ENCODE results near the gene SLAMF1. TPM values are rescaled to one million over a fixed set of nuclear protein-coding genes. Genes with fewer than 3 reads are reported as not detected.

The SLAMF1 gene
- total RNA-seq, 5 donors from 2014 or later (not counting 1 experiment from before 2014, with no cell fraction given), result 19.4 to 38.7 (median 30.7) TPM

GRCh38 chr1:160575112-160575664, 71.7 kb downstream of the SLAMF1 start:
- H3K4me3 ChIP-seq (ENCODE audit: control insufficient read depth in 1 of 2, extremely low read depth in 1 of 2, low read length in 1 of 2), result peak overlapping the region in 1 of 2 donors; percentile 61
- Mint-ChIP-seq H3K4me3 (peak overlapping the region; percentile 66 to 86 (median 77)), H3K36me3 (peaks cover 34% of the 10 kb centered on the region), H3K4me1 (peaks cover 88 to 95% (median 91%) of the 10 kb centered on the region in 3 donors), H3K9me3 (peaks cover 0 to 12% (median 0%) of the 10 kb centered on the region in 3 donors), H3K27ac (peak overlapping the region; percentile 98), H3K27me3 (no peaks in the 10 kb centered on the region)
- DNase-seq, result peak in 1 of 35 experiments; percentile 5
- H3K27me3 ChIP-seq (replicated peaks in 1 of 2; ENCODE audit: control insufficient read depth in 2 of 2, extremely low read depth in 1 of 2, insufficient read depth in 2 of 2, low read length in 1 of 2), result no peaks in the 10 kb centered on the region
- H3K27ac ChIP-seq (ENCODE audit: low read length), result peak overlapping the region; percentile 87
- peak in 2 of 4 experiments; percentile 16 to 32 for ATAC-seq (replicated peaks in 1 of 4)
- WGBS (ENCODE audit: insufficient coverage), result 40% methylated on average over 1 of the region's 5 CpGs
- POLR2A ChIA-PET, result interaction anchor here (1.1 to 1.4 kb wide), 2 partner anchors 10 to 11 kb away, joined by 3 read pairs; no protein-coding TSS in a partner anchor
- peaks cover 34 to 58% of the 10 kb centered on the region in 2 experiments for H3K4me1 ChIP-seq (ENCODE audit: control insufficient read depth in 1 of 2, extremely low read depth in 1 of 2, insufficient read depth in 2 of 2, low read length in 2 of 2)
- no peaks in the 10 kb centered on the region for H3K9me3 ChIP-seq
- CTCF ChIA-PET, result interaction anchor here (0.6 to 1.2 kb wide), 4 partner anchors 14 to 180 kb away, joined by 3 read pairs; no protein-coding TSS in a partner anchor
- peaks cover 0 to 8% of the 10 kb centered on the region in 2 donors for H3K36me3 ChIP-seq (ENCODE audit: control insufficient read depth in 2 of 2, extremely low read depth in 1 of 2, insufficient read depth in 1 of 2, low read length in 1 of 2)

GRCh38 chr1:160570840-160571239, 76.0 kb downstream of the SLAMF1 start:
- no CpG with 5 or more reads among the region's 3 CpGs for WGBS (ENCODE audit: insufficient coverage)
- ChIA-PET POLR2A (no interaction called here), CTCF (no interaction called here)
- no peak overlapping the region for H3K4me3 ChIP-seq (ENCODE audit: control insufficient read depth in 1 of 2, extremely low read depth in 1 of 2, low read length in 1 of 2)
- peaks cover 59 to 82% of the 10 kb centered on the region in 2 experiments for H3K4me1 ChIP-seq (ENCODE audit: control insufficient read depth in 1 of 2, extremely low read depth in 1 of 2, insufficient read depth in 2 of 2, low read length in 2 of 2)
- H3K27me3 ChIP-seq (replicated peaks in 1 of 2; ENCODE audit: control insufficient read depth in 2 of 2, extremely low read depth in 1 of 2, insufficient read depth in 2 of 2, low read length in 1 of 2), result no peaks in the 10 kb centered on the region
- peak overlapping the region; percentile 87 for H3K27ac ChIP-seq (ENCODE audit: low read length)
- ATAC-seq (replicated peaks in 1 of 4) (no peak), DNase-seq (no peak)
- Mint-ChIP-seq H3K4me3 (peak overlapping the region in 1 of 3 donors; percentile 77), H3K36me3 (peaks cover 46% of the 10 kb centered on the region), H3K9me3 (peaks cover 0 to 12% (median 0%) of the 10 kb centered on the region in 3 donors), H3K27me3 (no peaks in the 10 kb centered on the region), H3K4me1 (peaks cover 97 to 100% (median 99%) of the 10 kb centered on the region in 3 donors), H3K27ac (peak overlapping the region; percentile 98)
- no peaks in the 10 kb centered on the region for H3K9me3 ChIP-seq
- peaks cover 0 to 8% of the 10 kb centered on the region in 2 donors for H3K36me3 ChIP-seq (ENCODE audit: control insufficient read depth in 2 of 2, extremely low read depth in 1 of 2, insufficient read depth in 1 of 2, low read length in 1 of 2)

DNA sequence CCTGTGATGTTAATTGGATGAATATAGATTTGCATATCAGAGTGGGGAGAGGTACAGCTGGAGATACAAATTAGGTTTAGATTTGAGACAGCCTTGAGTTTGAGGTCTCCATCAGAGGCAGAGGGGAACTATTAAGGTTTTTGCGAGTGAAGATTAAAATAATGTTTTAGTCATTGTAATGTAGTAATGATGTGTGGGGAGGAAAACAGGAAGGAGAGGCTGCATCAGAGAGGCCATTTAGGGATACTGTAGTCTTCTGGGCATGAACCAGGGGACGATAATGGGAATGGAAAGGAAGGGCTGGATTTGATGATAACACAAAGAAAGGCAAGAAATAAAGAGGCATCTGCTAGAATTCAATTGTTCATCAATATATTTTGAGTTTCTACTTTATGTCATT, 77.0 kb downstream of the SLAMF1 start:
- Mint-ChIP-seq H3K4me3 (peak overlapping the region; percentile 1 to 77 (median 31)), H3K27me3 (no peaks in the 10 kb centered on the region), H3K36me3 (peaks cover 50% of the 10 kb centered on the region), H3K4me1 (peaks cover 97 to 100% (median 99%) of the 10 kb centered on the region in 3 donors), H3K27ac (peak overlapping the region; percentile 98), H3K9me3 (peaks cover 0 to 12% (median 0%) of the 10 kb centered on the region in 3 donors)
- Histone ChIP-seq H3K9me3 (no peaks in the 10 kb centered on the region), H3K27ac (ENCODE audit: low read length) (peak overlapping the region; percentile 87), H3K27me3 (replicated peaks in 1 of 2; ENCODE audit: control insufficient read depth in 2 of 2, extremely low read depth in 1 of 2, insufficient read depth in 2 of 2, low read length in 1 of 2) (no peaks in the 10 kb centered on the region), H3K4me3 (ENCODE audit: control insufficient read depth in 1 of 2, extremely low read depth in 1 of 2, low read length in 1 of 2) (no peak overlapping the region), H3K36me3 (ENCODE audit: control insufficient read depth in 2 of 2, extremely low read depth in 1 of 2, insufficient read depth in 1 of 2, low read length in 1 of 2) (peaks cover 0 to 8% of the 10 kb centered on the region in 2 donors), H3K4me1 (ENCODE audit: control insufficient read depth in 1 of 2, extremely low read depth in 1 of 2, insufficient read depth in 2 of 2, low read length in 2 of 2) (peaks cover 57 to 78% of the 10 kb centered on the region in 2 experiments)
- DNase-seq (no peak), ATAC-seq (replicated peaks in 1 of 4) (no peak)
- POLR2A ChIA-PET, result interaction anchor here in 1 of 2 donors (0.7 kb wide), 1 partner anchor 323 kb away, joined by 5 read pairs; no protein-coding TSS in a partner anchor
- CTCF ChIA-PET, result interaction anchor here in 1 of 2 donors (0.7 kb wide), 1 partner anchor 11 kb away, joined by 3 read pairs; no protein-coding TSS in a partner anchor
- WGBS (ENCODE audit: insufficient coverage), result 30% methylated on average over 1 of the region's 2 CpGs

DNA sequence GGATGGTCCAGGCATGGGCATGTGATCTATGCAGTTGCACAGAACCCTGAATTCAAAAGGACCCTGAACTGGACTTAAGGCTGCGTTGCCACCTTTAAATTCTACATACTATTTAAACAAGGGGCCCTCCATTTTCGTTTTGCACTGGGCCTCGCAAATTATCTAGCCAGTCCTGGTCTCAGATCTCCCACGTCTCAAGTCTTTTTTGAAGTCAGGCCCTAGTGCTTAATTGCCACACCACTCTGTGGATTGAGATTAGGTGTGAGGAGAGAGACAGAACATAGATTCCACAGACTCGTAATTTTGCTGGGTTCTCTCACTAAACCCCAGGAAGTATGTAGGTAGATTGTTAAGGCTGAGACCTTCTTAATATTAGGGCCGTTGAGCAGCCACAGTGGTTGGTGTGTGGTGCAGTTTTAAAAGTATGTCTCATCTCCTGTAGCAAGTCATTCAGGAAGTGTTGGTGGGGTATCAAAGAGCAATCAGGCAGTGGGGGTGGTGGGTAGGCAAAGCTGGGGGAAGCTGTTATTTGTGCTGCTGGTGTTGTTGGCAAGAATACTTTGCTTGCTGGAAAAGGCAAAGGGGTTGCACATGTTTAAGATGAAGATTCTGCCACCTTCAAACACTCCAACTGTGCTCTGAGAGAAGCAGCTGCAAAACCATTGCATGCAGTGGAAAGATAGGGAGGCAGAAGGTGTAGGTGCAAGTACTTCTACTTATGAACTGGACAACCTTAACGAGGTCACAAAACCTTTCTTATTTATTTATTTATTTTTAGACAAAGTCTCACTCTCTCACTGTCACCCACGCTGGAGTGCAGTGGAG, 78.8 kb downstream of the SLAMF1 start:
- 0% methylated on average over 3 of the region's 8 CpGs for WGBS (ENCODE audit: insufficient coverage)
- H3K36me3 ChIP-seq (ENCODE audit: control insufficient read depth in 2 of 2, extremely low read depth in 1 of 2, insufficient read depth in 1 of 2, low read length in 1 of 2), result peaks cover 0 to 13% of the 10 kb centered on the region in 2 donors
- Mint-ChIP-seq H3K4me3 (peak overlapping the region; percentile 54 to 77 (median 69)), H3K4me1 (peaks cover 88 to 97% (median 93%) of the 10 kb centered on the region in 3 donors), H3K27me3 (no peaks in the 10 kb centered on the region), H3K27ac (peak overlapping the region; percentile 98), H3K36me3 (peaks cover 55% of the 10 kb centered on the region), H3K9me3 (peaks cover 3 to 12% (median 3%) of the 10 kb centered on the region in 3 donors)
- H3K4me3 ChIP-seq (ENCODE audit: control insufficient read depth in 1 of 2, extremely low read depth in 1 of 2, low read length in 1 of 2), result peak overlapping the region; percentile 1 to 23
- POLR2A ChIA-PET, result no interaction called here
- no peaks in the 10 kb centered on the region for H3K27me3 ChIP-seq (replicated peaks in 1 of 2; ENCODE audit: control insufficient read depth in 2 of 2, extremely low read depth in 1 of 2, insufficient read depth in 2 of 2, low read length in 1 of 2)
- CTCF ChIA-PET, result interaction anchor here in 1 of 2 donors (0.6 to 1.4 kb wide), 3 partner anchors 10 to 39 kb away, joined by 3 read pairs; no protein-coding TSS in a partner anchor
- peak; percentile 94 to 98 (median 96) for ATAC-seq (replicated peaks in 1 of 4)
- no peaks in the 10 kb centered on the region for H3K9me3 ChIP-seq
- DNase-seq, result peak; percentile 43 to 84 (median 66)
- H3K4me1 ChIP-seq (ENCODE audit: control insufficient read depth in 1 of 2, extremely low read depth in 1 of 2, insufficient read depth in 2 of 2, low read length in 2 of 2), result peaks cover 56 to 67% of the 10 kb centered on the region in 2 experiments
- peak overlapping the region; percentile 87 for H3K27ac ChIP-seq (ENCODE audit: low read length)

- CTCF ChIA-PET, result interaction anchor here in 1 of 2 donors (1.3 kb wide), 1 partner anchor 11 kb away, joined by 3 read pairs; no protein-coding TSS in a partner anchor
- H3K9me3 Mint-ChIP-seq, result peaks cover 8 to 12% (median 9%) of the 10 kb centered on the region in 3 donors
- 33% methylated on average over 2 of the region's 5 CpGs for WGBS (ENCODE audit: insufficient coverage)
- peaks cover 56 to 62% of the 10 kb centered on the region in 2 experiments for H3K4me1 ChIP-seq (ENCODE audit: control insufficient read depth in 1 of 2, extremely low read depth in 1 of 2, insufficient read depth in 2 of 2, low read length in 2 of 2)
- peaks cover 58% of the 10 kb centered on the region for H3K36me3 Mint-ChIP-seq
- H3K4me1 Mint-ChIP-seq, result peaks cover 82 to 97% (median 93%) of the 10 kb centered on the region in 3 donors
- peaks cover 0 to 15% of the 10 kb centered on the region in 2 donors for H3K36me3 ChIP-seq (ENCODE audit: control insufficient read depth in 2 of 2, extremely low read depth in 1 of 2, insufficient read depth in 1 of 2, low read length in 1 of 2)
- no peak for ATAC-seq (replicated peaks in 1 of 4)
- no peaks in the 10 kb centered on the region for H3K9me3 ChIP-seq
- H3K27ac Mint-ChIP-seq, result peak overlapping the region; percentile 98
- POLR2A ChIA-PET, result no interaction called here
- H3K27ac ChIP-seq (ENCODE audit: low read length), result peak overlapping the region; percentile 87
- no peaks in the 10 kb centered on the region for H3K27me3 Mint-ChIP-seq
- H3K27me3 ChIP-seq (replicated peaks in 1 of 2; ENCODE audit: control insufficient read depth in 2 of 2, extremely low read depth in 1 of 2, insufficient read depth in 2 of 2, low read length in 1 of 2), result no peaks in the 10 kb centered on the region
- DNase-seq, result no peak
- H3K4me3 ChIP-seq (ENCODE audit: control insufficient read depth in 1 of 2, extremely low read depth in 1 of 2, low read length in 1 of 2), result peak overlapping the region in 1 of 2 donors; percentile 8
- peak overlapping the region; percentile 9 to 77 (median 29) for H3K4me3 Mint-ChIP-seq
Observed at GRCh38 chr1:160567341-160567740, 79.5 kb downstream of the SLAMF1 start.

- Histone ChIP-seq H3K36me3 (ENCODE audit: control insufficient read depth in 2 of 2, extremely low read depth in 1 of 2, insufficient read depth in 1 of 2, low read length in 1 of 2) (peaks cover 0 to 7% of the 10 kb centered on the region in 2 donors), H3K4me3 (ENCODE audit: control insufficient read depth in 1 of 2, extremely low read depth in 1 of 2, low read length in 1 of 2) (no peak overlapping the region), H3K27me3 (replicated peaks in 1 of 2; ENCODE audit: control insufficient read depth in 2 of 2, extremely low read depth in 1 of 2, insufficient read depth in 2 of 2, low read length in 1 of 2) (no peaks in the 10 kb centered on the region), H3K9me3 (no peaks in the 10 kb centered on the region), H3K27ac (ENCODE audit: low read length) (peak overlapping the region; percentile 87), H3K4me1 (ENCODE audit: control insufficient read depth in 1 of 2, extremely low read depth in 1 of 2, insufficient read depth in 2 of 2, low read length in 2 of 2) (peaks cover 52 to 62% of the 10 kb centered on the region in 2 experiments)
- Mint-ChIP-seq H3K4me1 (peaks cover 82 to 97% (median 95%) of the 10 kb centered on the region in 3 donors), H3K9me3 (peaks cover 0 to 9% (median 8%) of the 10 kb centered on the region in 3 donors), H3K36me3 (peaks cover 54% of the 10 kb centered on the region), H3K27me3 (no peaks in the 10 kb centered on the region), H3K4me3 (peak overlapping the region in 1 of 3 donors; percentile 77), H3K27ac (peak overlapping the region; percentile 98)
- DNase-seq, result no peak
- ATAC-seq (replicated peaks in 1 of 4), result no peak
- POLR2A ChIA-PET, result interaction anchor here (0.6 to 1.1 kb wide), 2 partner anchors 9 to 122 kb away, joined by 3 to 12 read pairs; no protein-coding TSS in a partner anchor
- CTCF ChIA-PET, result interaction anchor here (0.6 to 1.6 kb wide), 6 partner anchors 14 to 673 kb away, joined by 3 to 9 read pairs (median 3); no protein-coding TSS in a partner anchor
- WGBS (ENCODE audit: insufficient coverage), result 85% methylated on average over 3 of the region's 4 CpGs
Observed at GRCh38 chr1:160565564-160565963, 81.3 kb downstream of the SLAMF1 start.
